ENCODE measurements around the gene NTHL1.

The NTHL1 gene

DNA sequence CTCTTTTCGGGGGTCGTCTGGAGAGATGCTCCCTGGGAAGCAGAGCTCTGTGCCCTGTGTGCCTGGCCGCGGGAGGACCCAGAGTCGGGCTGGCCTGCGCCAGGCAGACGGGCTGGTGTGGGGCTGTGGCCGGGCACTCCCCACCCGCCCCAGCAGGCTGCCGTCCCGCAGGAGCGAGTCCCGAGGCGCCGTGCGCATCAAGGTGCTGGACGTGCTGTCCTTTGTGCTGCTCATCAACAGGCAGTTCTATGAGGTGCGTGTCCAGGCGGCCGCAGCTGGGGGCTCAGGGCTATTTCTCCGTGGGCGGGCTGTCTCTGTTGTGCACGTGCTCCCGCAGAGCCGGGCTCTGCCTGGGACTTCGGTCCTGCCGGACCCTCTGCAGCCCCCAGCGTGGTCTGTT, 15.2 kb upstream of the NTHL1 start:
- ATAC-seq, result no peak

DNA sequence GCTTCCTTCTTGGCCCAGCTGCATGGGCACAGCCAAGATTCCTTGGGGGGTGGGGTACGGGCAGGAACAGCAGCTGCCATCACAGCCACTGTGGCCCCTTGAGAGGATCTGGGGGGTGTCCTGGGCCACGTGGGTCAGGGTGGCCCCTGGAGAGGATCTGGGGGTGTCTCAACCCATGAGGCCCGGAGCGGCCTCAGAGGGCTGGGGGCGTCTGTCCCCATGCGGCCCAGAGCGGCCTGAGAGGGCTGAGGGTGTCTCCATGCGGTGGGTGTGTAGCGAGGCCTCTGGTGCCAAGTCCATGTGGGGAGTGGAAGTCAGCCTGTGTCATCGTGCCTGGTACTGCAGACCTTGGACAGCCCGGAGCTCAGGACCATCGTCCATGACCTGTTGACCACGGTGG, 13.9 kb upstream of the NTHL1 start:
- no peak for ATAC-seq

DNA sequence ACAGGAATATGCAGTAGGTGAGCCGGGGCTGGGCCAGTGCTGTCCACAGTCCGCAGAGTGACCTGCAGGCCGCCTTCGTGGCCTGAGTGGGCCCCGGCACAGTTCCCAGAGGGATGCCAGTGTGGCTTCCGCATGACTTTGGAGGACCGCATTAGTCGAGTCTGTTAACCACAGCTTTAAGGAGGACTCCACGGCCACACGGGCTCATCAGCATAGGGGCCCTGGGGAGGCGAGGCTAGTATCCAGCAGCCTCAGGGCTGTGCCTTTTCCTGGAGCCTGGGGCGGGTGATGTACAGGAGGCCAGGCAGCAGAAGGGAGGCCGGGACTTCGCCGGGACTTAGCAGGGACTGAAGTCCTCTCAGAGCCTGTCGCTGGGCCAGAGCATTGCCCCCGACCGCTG, 13.4 kb upstream of the NTHL1 start:
- no peak for ATAC-seq

DNA sequence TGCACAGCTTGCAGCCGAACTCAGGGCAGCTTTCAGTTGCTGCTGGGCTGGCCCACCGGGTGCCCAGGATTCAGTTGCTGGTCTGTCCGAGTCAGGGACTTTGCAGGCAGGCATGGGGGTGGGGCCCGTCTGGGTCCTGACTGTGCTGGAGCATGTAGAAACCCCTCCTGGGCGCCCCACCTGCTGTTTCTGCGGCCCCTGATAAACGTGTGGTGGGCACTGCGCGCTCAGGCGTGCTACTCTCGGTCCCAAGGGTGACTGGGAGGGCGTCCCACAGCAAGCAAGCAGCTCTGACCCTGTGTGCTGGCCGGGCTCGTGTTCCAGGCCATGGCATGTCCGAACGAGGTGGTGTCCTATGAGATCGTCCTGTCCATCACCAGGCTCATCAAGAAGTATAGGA, 12.7 kb upstream of the NTHL1 start:
- no peak for ATAC-seq

DNA sequence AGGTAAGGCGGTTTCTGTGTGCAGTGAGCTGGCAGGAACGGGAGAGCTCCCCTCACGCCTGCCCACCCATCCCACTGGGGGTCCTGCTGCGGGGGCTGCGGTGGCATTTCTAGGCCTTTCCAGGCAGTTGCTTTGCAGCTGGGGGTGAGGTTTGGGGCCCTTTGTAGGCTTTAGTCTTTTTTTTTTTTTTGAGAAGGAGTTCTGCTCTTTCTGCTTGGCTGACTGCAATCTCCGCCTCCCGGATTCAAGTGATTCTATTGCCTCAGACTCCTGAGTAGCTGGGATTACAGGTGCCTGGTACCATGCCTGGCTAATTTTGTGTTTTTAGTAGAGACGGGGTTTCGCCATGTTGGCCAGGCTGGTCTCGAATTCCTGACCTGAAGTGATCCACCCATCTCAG, 11.2 kb upstream of the NTHL1 start:
- ATAC-seq, result no peak

DNA sequence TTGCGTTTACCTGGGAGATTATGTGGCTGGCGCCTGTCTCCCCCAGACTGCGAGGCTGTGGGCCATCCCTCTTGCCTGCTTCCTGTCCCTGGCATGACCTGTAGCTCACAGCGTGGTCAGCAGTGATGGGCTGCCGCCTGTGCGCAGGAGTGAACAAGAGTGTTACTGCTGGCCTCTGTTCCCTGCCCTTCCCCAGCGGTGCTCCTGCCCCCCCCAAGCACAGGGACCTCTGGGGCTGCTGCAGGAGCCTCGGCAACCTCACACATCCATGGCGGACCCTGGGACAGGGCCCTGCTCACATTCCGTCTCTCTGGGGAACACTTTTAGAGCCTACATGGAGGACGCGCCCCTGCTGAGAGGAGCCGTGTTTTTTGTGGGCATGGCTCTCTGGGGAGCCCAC, 10.8 kb upstream of the NTHL1 start:
- ATAC-seq, result no peak

DNA sequence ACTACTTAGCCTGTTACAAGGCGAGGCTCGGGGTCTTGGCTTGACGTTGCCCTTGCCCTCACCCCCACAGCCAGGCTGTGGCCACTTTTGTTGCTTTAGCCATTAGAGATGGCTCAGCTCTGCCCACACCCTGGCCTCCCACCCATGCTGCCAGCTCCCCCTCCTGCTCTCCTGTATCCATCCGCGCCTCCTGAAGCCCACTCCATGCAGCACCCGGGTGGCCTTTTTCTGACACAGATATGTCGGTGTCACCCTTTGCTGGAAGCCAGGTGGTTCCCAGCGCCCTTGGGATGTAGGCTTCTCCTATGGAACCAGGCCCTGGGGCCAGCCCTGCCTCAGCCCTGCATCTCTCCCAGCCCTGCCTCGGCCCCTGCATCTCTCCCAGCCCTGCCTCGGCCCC, 9.8 kb upstream of the NTHL1 start:
- ATAC-seq, result no peak

DNA sequence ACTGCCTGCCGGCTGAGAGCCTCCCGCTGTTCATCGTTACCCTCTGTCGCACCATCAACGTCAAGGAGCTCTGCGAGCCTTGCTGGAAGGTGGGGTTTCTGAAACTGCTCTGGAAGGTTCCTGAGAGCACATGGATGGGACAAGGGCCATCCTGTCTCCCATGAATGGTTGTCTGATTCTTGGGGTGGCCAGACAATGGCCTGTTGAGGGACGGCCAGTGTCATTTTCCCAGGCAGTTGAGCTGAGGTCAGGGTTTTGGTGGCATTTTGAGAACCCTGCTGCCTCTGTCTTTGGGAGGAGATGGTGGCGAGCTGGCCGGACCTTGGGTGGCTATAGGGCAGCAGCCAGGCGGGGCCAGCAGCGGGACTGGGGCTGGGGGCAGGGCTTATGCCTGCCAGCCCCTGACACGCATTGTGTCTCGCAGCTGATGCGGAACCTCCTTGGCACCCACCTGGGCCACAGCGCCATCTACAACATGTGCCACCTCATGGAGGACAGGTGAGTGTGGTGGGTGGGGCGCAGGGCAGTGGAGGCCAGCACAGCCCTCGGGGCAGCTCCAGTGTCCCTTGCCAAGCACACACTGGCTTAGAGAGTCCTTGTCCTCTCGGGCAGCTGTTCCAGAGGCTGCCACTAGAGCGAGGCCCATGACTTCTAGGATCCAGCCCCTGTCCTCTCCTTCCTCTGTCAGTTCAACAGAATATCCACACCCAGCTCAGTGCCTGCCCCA, 9.2 kb upstream of the NTHL1 start:
- peak in 1 of 2 donors; percentile 33 for ATAC-seq

DNA sequence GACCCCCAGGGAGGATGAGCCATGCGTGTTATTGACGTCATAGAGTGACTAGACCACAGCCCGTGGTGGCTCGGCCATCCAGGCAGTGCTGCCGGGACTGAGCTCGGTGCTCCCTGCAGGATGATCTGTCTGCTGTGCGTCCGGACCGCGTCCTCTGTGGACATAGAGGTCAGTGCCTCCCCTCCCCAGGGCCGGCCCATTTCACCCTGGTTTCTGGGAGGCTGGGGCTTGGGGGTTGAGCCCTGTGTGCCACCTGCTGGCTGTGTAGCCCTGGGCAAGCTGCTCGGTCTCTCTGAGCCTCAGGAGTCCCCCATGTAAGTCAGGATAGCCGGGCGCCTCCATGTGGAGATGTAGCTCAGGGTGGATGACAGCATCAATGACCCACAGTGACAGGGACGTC, 8.4 kb upstream of the NTHL1 start:
- ATAC-seq, result no peak

DNA sequence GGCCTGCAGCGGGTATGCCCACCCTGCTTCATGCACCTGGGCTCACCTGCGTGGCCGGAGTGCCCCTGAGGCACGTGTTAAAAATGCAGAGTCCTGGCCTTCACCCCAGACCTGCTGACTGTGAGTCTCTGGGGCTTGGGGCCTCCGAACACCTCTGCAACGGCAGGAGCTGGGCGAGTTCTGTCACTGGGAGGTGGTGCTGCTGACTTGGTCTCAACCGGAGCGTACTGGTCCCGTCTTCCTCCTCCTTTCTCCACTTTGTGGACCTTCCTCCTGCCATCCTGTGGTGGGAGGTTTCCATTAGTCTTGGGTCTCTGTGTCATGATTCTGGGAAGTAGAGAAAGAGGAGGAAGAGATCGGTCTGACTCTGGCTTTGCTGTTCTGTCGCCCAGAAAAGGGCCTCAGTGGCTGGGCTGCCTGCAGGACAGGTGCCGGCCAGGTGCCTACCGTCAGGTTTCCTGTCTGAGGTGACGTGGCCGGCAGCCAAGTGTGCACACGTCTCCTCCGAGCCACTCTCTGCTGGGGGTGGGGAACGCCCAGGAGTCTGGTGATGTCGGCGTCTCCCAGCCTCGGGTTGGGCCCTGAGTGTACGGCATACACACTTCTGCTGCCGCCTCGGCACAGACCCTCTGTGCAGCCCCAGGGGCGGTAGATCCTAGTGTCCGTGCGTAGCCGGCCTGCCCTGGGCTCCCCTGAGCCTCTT, 7.1 kb upstream of the NTHL1 start:
- no peak for ATAC-seq

DNA sequence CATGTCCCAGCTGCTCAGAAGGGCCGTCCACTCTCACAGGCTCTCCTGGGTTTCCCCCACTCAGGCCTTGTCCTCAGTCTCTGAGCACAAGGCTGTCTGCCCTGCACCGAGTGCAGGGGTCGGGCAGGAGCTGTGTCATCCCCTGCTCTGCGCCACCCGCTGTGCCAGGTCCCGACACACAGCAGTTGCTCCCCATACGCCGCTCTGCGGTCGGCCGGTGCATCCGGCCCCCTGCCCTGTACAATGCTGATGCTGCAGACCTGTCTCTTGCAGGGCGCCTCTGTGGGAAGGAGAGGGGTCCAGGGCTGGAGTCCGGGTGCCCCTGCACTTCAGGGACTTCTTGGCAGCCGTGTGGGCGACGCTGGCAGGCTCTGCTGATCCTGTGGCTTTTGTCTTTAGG, 6.3 kb upstream of the NTHL1 start:
- ATAC-seq, result no peak

DNA sequence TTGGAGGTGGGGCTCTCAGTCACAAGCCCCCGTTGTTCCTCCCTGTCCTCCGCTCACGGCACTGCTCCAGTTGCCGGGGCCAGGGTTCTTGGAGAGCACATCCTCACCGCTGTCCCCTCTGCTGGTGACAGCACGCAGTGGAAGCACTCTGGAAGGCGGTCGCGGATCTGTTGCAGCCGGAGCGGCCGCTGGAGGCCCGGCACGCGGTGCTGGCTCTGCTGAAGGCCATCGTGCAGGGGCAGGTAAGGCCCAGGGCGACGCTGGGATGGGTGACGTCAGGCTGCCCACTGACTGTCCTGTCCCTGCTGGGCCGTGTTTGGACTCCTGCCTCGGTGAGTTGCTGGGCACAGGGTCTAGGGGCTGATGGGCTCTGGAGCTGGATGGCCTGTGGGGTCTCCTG, 5.6 kb upstream of the NTHL1 start:
- ATAC-seq, result no peak

DNA sequence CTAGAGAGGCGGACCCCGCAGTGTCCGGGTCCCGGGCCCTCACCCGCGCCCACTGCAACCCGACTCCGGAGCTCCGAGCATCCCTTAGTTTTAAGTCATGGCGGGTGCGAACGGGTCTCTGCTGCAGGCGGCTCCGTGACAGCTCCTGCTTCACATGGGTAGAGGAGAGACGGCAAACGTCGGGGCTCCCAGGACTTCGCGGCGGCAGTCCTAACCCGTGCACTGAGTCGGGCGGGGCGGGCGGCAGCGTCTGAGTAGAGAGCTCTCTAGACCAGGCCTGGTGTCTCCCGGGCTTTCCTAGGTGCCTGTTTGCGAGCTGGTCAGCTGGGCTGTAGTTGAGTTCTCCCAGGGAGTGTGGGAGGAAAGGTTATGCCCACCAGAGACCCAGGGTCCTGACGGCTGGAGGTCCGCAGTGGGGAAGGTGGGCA, 496 bp upstream of the NTHL1 start:
- ATAC-seq, result no peak

DNA sequence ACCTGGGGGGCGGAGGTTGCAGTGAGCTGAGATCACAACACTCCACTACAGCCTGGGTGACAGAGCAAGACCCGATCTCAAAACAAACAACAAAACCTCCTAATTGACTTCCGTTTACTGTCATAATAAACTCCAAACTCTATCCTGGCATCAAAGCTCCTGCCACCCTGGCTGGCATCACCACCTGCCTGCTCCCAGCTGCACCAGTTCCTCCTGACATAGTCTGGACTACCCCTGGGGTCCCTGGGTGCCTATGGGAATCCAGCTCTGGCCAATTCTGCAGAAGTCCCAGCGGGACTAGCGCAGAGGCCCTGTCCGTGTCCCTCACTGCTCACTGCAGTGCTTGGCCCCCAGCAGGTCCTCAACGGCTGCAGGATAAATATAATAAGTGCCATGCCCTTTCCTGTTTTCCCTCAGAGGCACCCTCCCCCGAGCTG, 723 bp downstream of the NTHL1 start:
- no peak for ATAC-seq

DNA sequence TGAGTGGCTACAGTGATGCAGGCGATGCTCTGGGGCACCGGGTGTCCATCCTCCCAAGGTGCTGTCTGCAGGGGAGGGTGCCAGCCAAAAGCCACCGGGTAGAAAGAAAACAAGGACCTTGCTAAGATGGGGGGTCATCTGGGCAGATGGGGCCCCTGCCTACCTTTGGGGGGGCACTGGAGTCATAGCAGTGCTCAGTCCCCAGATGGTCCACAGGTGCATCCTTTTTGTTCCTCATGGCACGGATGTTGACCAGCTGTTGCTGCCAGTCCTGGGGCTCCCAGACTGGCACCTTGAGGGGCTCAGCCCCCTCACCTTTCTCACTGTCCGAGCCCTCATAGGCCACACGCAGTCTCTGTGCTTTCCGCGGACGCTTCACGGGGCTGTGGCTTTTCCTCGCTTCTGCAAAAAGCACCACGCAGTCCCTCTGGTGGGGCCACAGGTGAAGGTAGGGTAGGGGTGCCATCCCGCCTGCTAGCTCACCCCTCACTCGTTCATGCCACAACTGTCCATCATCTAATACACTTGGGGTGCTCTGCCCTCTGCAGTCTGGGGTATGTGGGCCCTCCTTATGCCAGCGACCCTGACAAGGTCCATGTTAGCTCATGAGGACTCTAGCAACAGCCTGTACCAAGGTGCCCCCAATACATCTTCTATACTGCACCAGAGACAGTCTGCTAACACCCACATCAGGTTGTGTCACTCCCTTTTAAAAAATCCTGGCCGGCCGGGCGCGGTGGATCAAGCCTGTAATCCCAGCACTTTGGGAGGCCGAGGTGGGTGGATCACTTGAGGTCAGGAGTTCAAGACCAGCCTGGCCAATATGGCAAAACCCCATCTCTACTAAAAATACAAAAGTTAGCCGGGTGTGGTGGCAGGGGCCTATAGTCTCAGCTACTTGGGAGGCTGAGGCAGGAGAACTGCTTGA, 1.4 kb downstream of the NTHL1 start:
- ATAC-seq, result no peak

DNA sequence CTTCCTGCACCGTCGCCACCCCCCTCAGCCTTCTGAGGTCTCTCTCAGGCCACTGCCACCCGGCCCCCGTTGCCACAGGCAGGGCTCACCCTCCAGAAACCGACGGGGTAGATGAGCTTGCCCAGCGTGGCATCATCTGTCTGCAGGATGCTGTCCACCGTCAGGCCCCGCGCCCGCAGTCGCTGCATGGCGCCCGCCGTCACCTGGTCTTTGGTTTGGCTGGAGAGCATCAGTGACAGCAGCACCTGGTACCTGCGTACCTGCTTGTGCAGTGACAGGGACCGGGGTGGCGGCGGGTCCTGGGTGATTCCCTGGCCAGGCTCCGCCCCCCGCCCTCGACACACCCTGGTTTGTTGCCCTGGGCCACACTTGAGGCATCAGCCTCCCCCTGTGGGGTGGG, 3.1 kb downstream of the NTHL1 start:
- no peak for ATAC-seq

DNA sequence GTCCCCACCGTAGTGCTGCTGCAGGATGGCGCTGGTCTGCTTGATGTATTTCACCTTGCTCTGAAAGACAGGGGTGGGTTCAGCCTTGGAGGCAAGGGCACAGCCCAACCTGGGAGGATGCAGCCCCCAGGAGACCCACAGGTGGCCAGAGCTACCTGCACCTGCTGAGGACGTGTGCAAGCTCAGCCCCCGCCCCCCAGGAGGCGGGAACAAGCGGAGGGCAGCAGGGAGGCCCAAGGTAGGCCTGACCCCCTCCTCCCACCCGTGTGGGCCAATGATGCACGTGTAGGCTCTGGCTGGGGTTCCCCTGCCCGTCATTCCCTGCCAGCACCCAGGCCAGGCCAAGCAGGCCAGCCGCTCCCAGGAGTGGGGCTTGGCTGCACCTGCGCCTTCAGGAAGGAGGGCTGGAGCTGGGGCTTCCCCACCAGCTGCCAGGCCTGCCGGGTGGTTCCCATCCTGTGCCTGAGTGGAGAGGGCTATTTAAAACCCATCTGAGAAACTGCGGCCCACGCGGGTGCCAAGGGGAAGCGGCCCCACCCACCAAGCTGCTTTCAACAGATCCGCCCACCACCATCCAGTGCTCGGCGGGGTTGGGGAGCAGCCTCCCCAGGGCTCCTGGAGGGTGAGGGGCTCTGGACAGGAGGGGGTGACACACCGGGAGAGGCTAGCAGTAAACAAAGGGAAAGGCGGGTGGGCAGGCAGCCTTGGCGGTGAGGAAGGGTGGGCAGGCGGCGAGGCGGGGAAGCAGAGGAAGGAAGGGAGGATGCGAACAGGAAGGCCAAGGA, 3.8 kb downstream of the NTHL1 start:
- no peak for ATAC-seq

DNA sequence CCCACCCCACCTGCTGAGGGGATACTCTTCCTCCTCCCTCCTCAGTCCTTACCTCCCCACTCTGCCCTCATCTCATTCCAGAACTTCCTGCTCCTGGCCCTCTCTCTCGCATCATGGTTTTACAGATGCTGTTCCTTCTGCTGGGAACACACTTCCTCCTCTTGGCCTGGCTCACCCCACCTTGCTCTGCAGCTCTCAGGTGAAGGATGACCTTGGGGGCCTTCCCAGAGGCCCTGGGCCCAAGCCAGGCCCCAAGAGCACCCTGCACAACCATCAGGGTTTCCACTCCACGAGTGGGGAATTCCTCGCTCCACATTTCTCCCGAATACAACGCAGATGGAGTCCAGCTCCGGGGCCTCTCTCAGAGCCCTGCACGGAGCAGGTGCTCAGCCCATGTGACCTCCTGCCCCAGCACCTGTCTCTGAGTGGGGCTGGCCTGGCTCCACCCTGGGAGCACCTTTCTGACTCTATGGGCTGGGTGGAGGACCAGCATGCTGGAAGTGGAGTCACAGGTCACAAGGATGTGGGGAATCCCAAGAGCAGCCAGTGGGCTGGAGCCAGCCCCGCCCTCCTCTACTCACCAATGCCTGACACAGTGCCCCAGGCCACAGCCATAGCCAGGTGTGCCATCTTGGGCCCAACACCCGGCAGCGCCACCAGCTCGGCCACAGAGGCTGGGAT, 4.5 kb downstream of the NTHL1 start:
- no peak for ATAC-seq

DNA sequence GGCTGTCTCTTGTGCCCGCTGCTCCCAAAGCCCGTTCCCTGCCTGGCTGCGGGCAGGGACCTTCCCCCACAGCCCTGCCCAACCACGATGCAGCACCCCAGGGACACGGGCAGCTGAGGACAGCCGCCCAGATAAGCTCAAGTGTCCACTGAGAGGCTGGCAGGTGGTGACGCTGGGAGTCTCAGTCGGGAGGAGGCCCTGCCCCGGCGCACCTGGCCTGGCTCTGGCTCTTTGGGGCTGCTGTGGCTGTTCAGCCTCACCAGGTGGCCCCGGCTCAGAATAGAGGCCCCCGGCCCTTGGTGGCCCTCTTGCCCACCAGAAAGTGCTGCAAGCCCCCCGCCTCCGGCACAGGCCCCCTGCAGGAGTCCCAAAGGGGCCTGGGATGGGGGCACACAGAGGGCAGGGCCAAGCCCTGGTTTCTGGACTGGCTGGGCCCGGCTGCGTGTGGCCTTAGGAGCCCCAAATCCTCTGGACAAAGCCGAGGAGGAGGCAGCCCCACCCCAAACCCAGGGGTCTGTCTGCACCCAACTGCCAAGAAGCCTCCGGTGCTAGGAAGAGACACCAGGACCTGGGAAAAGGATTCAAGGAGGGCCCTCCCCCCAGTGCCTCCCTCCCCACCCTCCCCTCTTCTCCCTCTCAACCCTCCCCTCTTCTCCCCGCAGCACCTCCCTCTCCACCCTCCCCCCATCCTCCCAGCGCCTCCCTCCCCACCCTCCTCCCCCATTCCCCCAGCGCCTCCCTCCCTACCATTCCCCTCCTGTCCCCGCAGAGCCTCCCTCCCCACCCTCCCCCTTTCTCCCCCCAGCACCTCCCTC, 5.3 kb downstream of the NTHL1 start:
- no peak for ATAC-seq

DNA sequence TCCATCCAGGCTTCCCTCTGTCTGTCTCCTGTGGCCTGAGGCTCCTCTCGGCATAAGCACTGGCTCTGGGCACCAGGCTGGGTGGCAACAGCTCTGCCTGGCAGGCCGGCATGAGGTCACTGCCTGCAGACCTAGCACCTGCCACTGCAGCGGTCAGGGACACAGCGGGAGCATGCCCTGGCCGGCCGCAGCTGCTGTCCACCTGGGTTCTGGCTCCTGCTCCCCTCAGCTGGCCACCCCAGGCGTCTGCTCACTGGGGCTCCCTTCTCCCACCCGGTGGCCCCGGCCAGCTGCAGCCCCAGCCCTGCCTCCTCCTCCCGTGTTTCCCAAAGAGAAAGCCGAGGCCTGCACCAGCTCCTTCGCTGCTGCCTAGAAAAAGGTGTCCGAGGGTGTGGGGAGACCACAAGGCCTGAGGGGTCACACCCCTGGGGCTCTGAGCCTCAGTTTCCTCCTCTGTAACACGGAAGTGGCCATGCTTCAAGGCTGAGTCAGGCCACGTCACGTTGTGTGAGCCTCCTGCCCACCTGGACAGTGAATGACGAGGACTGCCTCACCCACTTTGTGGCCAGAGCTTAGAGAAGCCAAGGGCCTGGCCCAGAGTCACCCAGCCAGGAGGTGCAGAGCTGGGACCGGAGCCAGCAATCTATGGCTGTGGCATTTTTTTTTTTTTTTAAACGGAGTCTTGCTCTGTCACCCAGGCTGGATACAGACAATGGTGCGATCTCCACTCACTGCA, 6.7 kb downstream of the NTHL1 start:
- ATAC-seq, result no peak

Measured in activated CD4-positive, CD25-positive, alpha-beta regulatory T cell treated with anti-CD3 and anti-CD28 coated beads, Interleukin-2, amount 50 U/mL, for 24 hours (primary cell).